Activated naive CD8-positive, alpha-beta T cell treated with anti-CD3 and anti-CD28 coated beads, Interleukin-2, amount 10 ng/mL, durations not matched to agents 7 days and 5 days (primary cell): Measurements from ENCODE around the gene GLTP. TPM values are rescaled to one million over a fixed set of nuclear protein-coding genes. Genes with fewer than 3 reads are reported as not detected.

Experiments used
- ATAC-seq: fragments of 150-1000 bp; cut with Tn5 transposase; one replicate; pipeline ENCODE4 v1.10.0; 2021; ENCODE audit warnings: low read depth, moderate library complexity
- POLR2A ChIA-PET: fragments of 350-600 bp; sonication (Branson Sonifier 250); formaldehyde crosslinking; loops from one replicate; lab custom pipeline; 2021; ENCODE audit warnings: antibody characterized with exemption; lab: Charles Lee
- DNase-seq: peaks from one replicate; pipeline ENCODE4 v3.0.0; 2021
- H3K27ac Mint-ChIP-seq: one replicate; pipeline ENCODE4 v1.8.0; 2022; ENCODE audit warnings: mild to moderate bottlenecking, mixed read lengths
- H3K27me3 Mint-ChIP-seq: one replicate; pipeline ENCODE4 v1.8.0; 2022; ENCODE audit warnings: mild to moderate bottlenecking, moderate library complexity, mixed read lengths
- H3K36me3 Mint-ChIP-seq: one replicate; pipeline ENCODE4 v1.8.0; 2021; ENCODE audit warnings: mild to moderate bottlenecking, mixed read lengths
- H3K4me1 Mint-ChIP-seq: one replicate; pipeline ENCODE4 v1.8.0; 2021; ENCODE audit warnings: mixed read lengths
- H3K4me3 Mint-ChIP-seq: one replicate; pipeline ENCODE4 v1.8.0; 2022; ENCODE audit warnings: mild to moderate bottlenecking, moderate library complexity, mixed read lengths
- H3K9me3 Mint-ChIP-seq: one replicate; pipeline ENCODE4 v1.8.0; 2021; ENCODE audit warnings: mixed read lengths
- total RNA-seq, 2 experiments: library from RNA; stranded (reverse); gene quantifications; one replicate each; pipeline ENCODE4 v1.2.3, GENCODE V29; 2021

Gene GLTP
- total RNA-seq, 2 experiments from 2014 or later: 18.3 to 20.2 TPM

- H3K36me3 Mint-ChIP-seq: no peaks in the 10 kb centered on the region
- H3K9me3 Mint-ChIP-seq: no peaks in the 10 kb centered on the region
- H3K27me3 Mint-ChIP-seq: peaks cover 17% of the 10 kb centered on the region
- no peak for ATAC-seq
- POLR2A ChIA-PET: interaction anchor here (0.7 kb wide), 1 partner anchor 783 kb away, joined by 6 read pairs; no protein-coding TSS in a partner anchor
- peaks cover 2% of the 10 kb centered on the region for H3K4me1 Mint-ChIP-seq
- DNase-seq: no peak
- no peak overlapping the region for H3K27ac Mint-ChIP-seq
- no peak overlapping the region for H3K4me3 Mint-ChIP-seq
Observed at GRCh38 chr12:109842021-109842420, 38.3 kb downstream of the GLTP start.

GRCh38 chr12:109841356-109841755 is 39.0 kb downstream of the GLTP start:
- DNase-seq (no peak), ATAC-seq (no peak)
- Mint-ChIP-seq H3K4me1 (peaks cover 2% of the 10 kb centered on the region), H3K4me3 (no peak overlapping the region), H3K36me3 (no peaks in the 10 kb centered on the region), H3K27ac (no peak overlapping the region), H3K9me3 (no peaks in the 10 kb centered on the region), H3K27me3 (peaks cover 17% of the 10 kb centered on the region)
- POLR2A ChIA-PET: no interaction called here

- H3K9me3 Mint-ChIP-seq: no peaks in the 10 kb centered on the region
- no peak overlapping the region for H3K4me3 Mint-ChIP-seq
- H3K27me3 Mint-ChIP-seq: peaks cover 19% of the 10 kb centered on the region
- POLR2A ChIA-PET: no interaction called here
- DNase-seq (no peak), ATAC-seq (no peak)
- H3K36me3 Mint-ChIP-seq: no peaks in the 10 kb centered on the region
- no peaks in the 10 kb centered on the region for H3K4me1 Mint-ChIP-seq
- no peak overlapping the region for H3K27ac Mint-ChIP-seq
Observed at GRCh38 chr12:109840305-109841074, 39.9 kb downstream of the GLTP start.

GRCh38 chr12:109839444-109839843 is 40.9 kb downstream of the GLTP start:
- H3K27me3 Mint-ChIP-seq: peaks cover 26% of the 10 kb centered on the region
- DNase-seq (no peak), ATAC-seq (no peak)
- no peak overlapping the region for H3K4me3 Mint-ChIP-seq
- no peaks in the 10 kb centered on the region for H3K4me1 Mint-ChIP-seq
- no peaks in the 10 kb centered on the region for H3K36me3 Mint-ChIP-seq
- POLR2A ChIA-PET: no interaction called here
- H3K9me3 Mint-ChIP-seq: no peaks in the 10 kb centered on the region
- H3K27ac Mint-ChIP-seq: no peak overlapping the region

GRCh38 chr12:109836916-109837315 is 43.4 kb downstream of the GLTP start:
- no peak overlapping the region for H3K27ac Mint-ChIP-seq
- peaks cover 39% of the 10 kb centered on the region for H3K27me3 Mint-ChIP-seq
- peaks cover 3% of the 10 kb centered on the region for H3K4me1 Mint-ChIP-seq
- no peaks in the 10 kb centered on the region for H3K9me3 Mint-ChIP-seq
- ATAC-seq (no peak), DNase-seq (no peak)
- POLR2A ChIA-PET: no interaction called here
- H3K4me3 Mint-ChIP-seq: no peak overlapping the region
- no peaks in the 10 kb centered on the region for H3K36me3 Mint-ChIP-seq

GRCh38 chr12:109835827-109836226 is 44.5 kb downstream of the GLTP start:
- no peaks in the 10 kb centered on the region for H3K9me3 Mint-ChIP-seq
- peaks cover 3% of the 10 kb centered on the region for H3K4me1 Mint-ChIP-seq
- POLR2A ChIA-PET: no interaction called here
- DNase-seq (no peak), ATAC-seq (no peak)
- no peaks in the 10 kb centered on the region for H3K36me3 Mint-ChIP-seq
- H3K27me3 Mint-ChIP-seq: peaks cover 43% of the 10 kb centered on the region
- no peak overlapping the region for H3K4me3 Mint-ChIP-seq
- H3K27ac Mint-ChIP-seq: no peak overlapping the region

- Mint-ChIP-seq H3K27me3 (peaks cover 42% of the 10 kb centered on the region), H3K9me3 (no peaks in the 10 kb centered on the region), H3K4me1 (peaks cover 3% of the 10 kb centered on the region), H3K36me3 (no peaks in the 10 kb centered on the region), H3K27ac (no peak within 1 kb of the TSS), H3K4me3 (peak within 1 kb of the TSS; percentile 16)
- POLR2A ChIA-PET: no interaction called here
- ATAC-seq (no peak), DNase-seq (no peak)
Observed at GRCh38 chr12:109833307-109834189, 46.8 kb downstream of the GLTP start, which contains the start of gene TRPV4. Gene TRPV4, minus strand, starts transcription at chr12:109833398. Its CDS starts 18,602 bp downstream, at chr12:109814796.

- H3K9me3 Mint-ChIP-seq: no peaks in the 10 kb centered on the region
- H3K4me3 Mint-ChIP-seq: no peak overlapping the region
- POLR2A ChIA-PET: interaction anchor here (0.6 kb wide), 1 partner anchor 49 kb away, joined by 3 read pairs; no protein-coding TSS in a partner anchor
- peaks cover 37% of the 10 kb centered on the region for H3K27me3 Mint-ChIP-seq
- H3K36me3 Mint-ChIP-seq: no peaks in the 10 kb centered on the region
- ATAC-seq: no peak
- H3K27ac Mint-ChIP-seq: no peak overlapping the region
- no peak for DNase-seq
- H3K4me1 Mint-ChIP-seq: peaks cover 8% of the 10 kb centered on the region
Observed at GRCh38 chr12:109832541-109833306, 47.6 kb downstream of the GLTP start.

- no peaks in the 10 kb centered on the region for H3K36me3 Mint-ChIP-seq
- no peak overlapping the region for H3K27ac Mint-ChIP-seq
- DNase-seq (no peak), ATAC-seq (no peak)
- peaks cover 13% of the 10 kb centered on the region for H3K4me1 Mint-ChIP-seq
- H3K27me3 Mint-ChIP-seq: peaks cover 30% of the 10 kb centered on the region
- H3K4me3 Mint-ChIP-seq: no peak overlapping the region
- no peaks in the 10 kb centered on the region for H3K9me3 Mint-ChIP-seq
- POLR2A ChIA-PET: interaction anchor here (0.6 kb wide), 1 partner anchor 50 kb away, joined by 3 read pairs; no protein-coding TSS in a partner anchor
Observed at GRCh38 chr12:109831929-109832328, 48.4 kb downstream of the GLTP start.

- Mint-ChIP-seq H3K27me3 (peaks cover 30% of the 10 kb centered on the region), H3K4me3 (no peak overlapping the region), H3K36me3 (no peaks in the 10 kb centered on the region), H3K27ac (no peak overlapping the region), H3K4me1 (peaks cover 15% of the 10 kb centered on the region), H3K9me3 (no peaks in the 10 kb centered on the region)
- ATAC-seq (no peak), DNase-seq (no peak)
- POLR2A ChIA-PET: no interaction called here
Observed at GRCh38 chr12:109831365-109831764, 49.0 kb downstream of the GLTP start.

GRCh38 chr12:109830718-109831117 is 49.6 kb downstream of the GLTP start:
- H3K36me3 Mint-ChIP-seq: no peaks in the 10 kb centered on the region
- H3K27ac Mint-ChIP-seq: no peak overlapping the region
- POLR2A ChIA-PET: no interaction called here
- DNase-seq: no peak
- peaks cover 16% of the 10 kb centered on the region for H3K4me1 Mint-ChIP-seq
- H3K27me3 Mint-ChIP-seq: peaks cover 28% of the 10 kb centered on the region
- ATAC-seq: no peak
- H3K4me3 Mint-ChIP-seq: no peak overlapping the region
- no peaks in the 10 kb centered on the region for H3K9me3 Mint-ChIP-seq

- ATAC-seq (no peak), DNase-seq (no peak)
- Mint-ChIP-seq H3K27me3 (peaks cover 28% of the 10 kb centered on the region), H3K4me3 (no peak overlapping the region), H3K36me3 (no peaks in the 10 kb centered on the region), H3K4me1 (peaks cover 16% of the 10 kb centered on the region), H3K27ac (no peak overlapping the region), H3K9me3 (no peaks in the 10 kb centered on the region)
- POLR2A ChIA-PET: no interaction called here
Observed at GRCh38 chr12:109830267-109830666, 50.1 kb downstream of the GLTP start.

GRCh38 chr12:109829667-109830066 is 50.7 kb downstream of the GLTP start:
- Mint-ChIP-seq H3K4me1 (peaks cover 16% of the 10 kb centered on the region), H3K36me3 (no peaks in the 10 kb centered on the region), H3K27me3 (peaks cover 23% of the 10 kb centered on the region), H3K9me3 (no peaks in the 10 kb centered on the region), H3K27ac (no peak overlapping the region), H3K4me3 (no peak overlapping the region)
- no peak for DNase-seq
- POLR2A ChIA-PET: no interaction called here
- ATAC-seq: no peak
